ENCODE results near the gene BCAR3. TPM values are rescaled to one million over a fixed set of nuclear protein-coding genes. Genes with fewer than 3 reads are reported as not detected.

Gene BCAR3
- total RNA-seq, 1 experiment from 2014 or later: 33.9 TPM

- ATAC-seq: no peak
Measured at GRCh38 chr1:93594603-93594880, 87.1 kb downstream of the BCAR3 start.

GRCh38 chr1:93593854-93594602, 87.6 kb downstream of the BCAR3 start:
- ATAC-seq (no peak), DNase-seq (ENCODE audit: low read depth, low spot score) (no peak)
- Histone ChIP-seq H3K27me3 (ENCODE audit: control insufficient read depth, insufficient read depth, low read length) (no peaks in the 10 kb centered on the region), H3K27ac (ENCODE audit: low read length) (no peak overlapping the region), H3K4me3 (ENCODE audit: low read depth in 2 of 2, low read length in 2 of 2) (no peak overlapping the region), H3K36me3 (ENCODE audit: control insufficient read depth, insufficient read depth, low read length) (peaks cover 2% of the 10 kb centered on the region; the same call in 1 of the 2 replicates), H3K9me3 (ENCODE audit: control insufficient read depth, insufficient read depth, low read depth, low read length) (no peaks in the 10 kb centered on the region), H3K4me1 (ENCODE audit: control insufficient read depth, insufficient read depth, low read length) (peaks cover 5% of the 10 kb centered on the region)
- intact Hi-C loops (cut with micrococcal nuclease; ENCODE audit: unreplicated experiment): no loop called here
- TF ChIP-seq CTCF (IDR thresholded peaks at IDR 0.05): no peak
- TF ChIP-seq TCF7L2 (IDR thresholded peaks at IDR 0.05; ENCODE audit: low read depth, low read length): no peak
- BruUV-seq (replicated peaks): no TSS peak
- POLR2A ChIA-PET: no interaction called here
- in situ Hi-C loops (cut with HindIII; ENCODE audit: low pct_unique_long_range_greater_than_20kb, low sequenced_read_pairs): no loop called here
- CTCF ChIA-PET: no interaction called here

More at GRCh38 chr1:93594603-93594880, 87.1 kb downstream of the BCAR3 start:
- no TSS peak for BruUV-seq (replicated peaks)
- Histone ChIP-seq H3K36me3 (ENCODE audit: control insufficient read depth, insufficient read depth, low read length) (peaks cover 2% of the 10 kb centered on the region; the same call in 1 of the 2 replicates), H3K9me3 (ENCODE audit: control insufficient read depth, insufficient read depth, low read depth, low read length) (no peaks in the 10 kb centered on the region), H3K27ac (ENCODE audit: low read length) (no peak overlapping the region), H3K4me3 (ENCODE audit: low read depth in 2 of 2, low read length in 2 of 2) (no peak overlapping the region), H3K4me1 (ENCODE audit: control insufficient read depth, insufficient read depth, low read length) (peaks cover 5% of the 10 kb centered on the region), H3K27me3 (ENCODE audit: control insufficient read depth, insufficient read depth, low read length) (no peaks in the 10 kb centered on the region)
- in situ Hi-C loops (cut with HindIII; ENCODE audit: low pct_unique_long_range_greater_than_20kb, low sequenced_read_pairs): no loop called here
- DNase-seq (ENCODE audit: low read depth, low spot score): no peak
- ChIA-PET POLR2A (no interaction called here), CTCF (no interaction called here)
- intact Hi-C loops (cut with micrococcal nuclease; ENCODE audit: unreplicated experiment): no loop called here
- TF ChIP-seq TCF7L2 (IDR thresholded peaks at IDR 0.05; ENCODE audit: low read depth, low read length): no peak
- no peak for TF ChIP-seq POLR2AphosphoS5 (IDR thresholded peaks at IDR 0.05; ENCODE audit: low read depth, low read length)
- no peak for TF ChIP-seq SIN3A (IDR thresholded peaks at IDR 0.05; ENCODE audit: borderline replicate concordance, insufficient read depth, low read depth, low read length)
- no peak for TF ChIP-seq CTCF (IDR thresholded peaks at IDR 0.05)
- no peak for TF ChIP-seq REST (IDR thresholded peaks at IDR 0.05; ENCODE audit: insufficient read depth in 1 of 2, low read depth in 2 of 2, low read length in 1 of 2)

Data from Panc1 (cell line).